Activated CD8-positive, alpha-beta T cell treated with anti-CD3 and anti-CD28 coated beads for 36 hours (primary cell): ENCODE measurements around the gene VPS35L. TPM values are rescaled to one million over a fixed set of nuclear protein-coding genes. Genes with fewer than 3 reads are reported as not detected.

Experiments used
- ATAC-seq: fragments of 200-7000 bp; cut with Tn5 transposase; one replicate; pipeline ENCODE4 v1.10.0; 2021; ENCODE audit warnings: mild to moderate bottlenecking, moderate library complexity
- CTCF ChIA-PET: fragments of 350-600 bp; sonication (Branson Sonifier 250); formaldehyde crosslinking; loops from one replicate; lab custom pipeline; 2021; ENCODE audit warnings: antibody characterized with exemption; lab: Charles Lee
- POLR2A ChIA-PET: fragments of 350-600 bp; sonication (Branson Sonifier 250); formaldehyde crosslinking; loops from one replicate; lab custom pipeline; 2021; ENCODE audit warnings: antibody characterized with exemption; lab: Charles Lee
- DNase-seq: peaks from one replicate; pipeline ENCODE4 v3.0.0-alpha.2; 2020
- H3K27ac Mint-ChIP-seq: one replicate; pipeline ENCODE4 v1.8.0; 2021; ENCODE audit warnings: mild to moderate bottlenecking, mixed read lengths
- H3K27me3 Mint-ChIP-seq: one replicate; pipeline ENCODE4 v1.8.0; 2021; ENCODE audit warnings: mixed read lengths
- H3K36me3 Mint-ChIP-seq: one replicate; pipeline ENCODE4 v1.8.0; 2021; ENCODE audit warnings: low read depth, mixed read lengths
- H3K4me1 Mint-ChIP-seq: one replicate; pipeline ENCODE4 v1.8.0; 2021; ENCODE audit warnings: low read depth, mixed read lengths
- H3K4me3 Mint-ChIP-seq: one replicate; pipeline ENCODE4 v1.8.0; 2021; ENCODE audit warnings: mild to moderate bottlenecking, moderate library complexity, mixed read lengths
- H3K9me3 Mint-ChIP-seq: one replicate; pipeline ENCODE4 v1.8.0; 2021; ENCODE audit warnings: mixed read lengths
- CTCF ChIP-seq: fragments of 200-600 bp; IDR thresholded peaks from one replicate; pipeline ENCODE4 v1.8.0; 2022; ENCODE audit warnings: antibody characterized with exemption, mild to moderate bottlenecking
- intact Hi-C: fragments of 100-400 bp; cut with micrococcal nuclease; formaldehyde crosslinking; loops from one replicate; pipeline ENCODE4 v1.10.0; 2022
- total RNA-seq, 2 experiments: library from RNA; stranded (reverse); gene quantifications; one replicate each; pipeline ENCODE4 v1.2.3, GENCODE V29; 2021

Gene VPS35L
- total RNA-seq, 2 experiments from 2014 or later: 32.1 to 34.8 TPM

GRCh38 chr16:19520861-19521331, 34.6 kb upstream of the VPS35L start:
- Mint-ChIP-seq H3K4me3 (peak overlapping the region; percentile 89), H3K4me1 (peaks cover 46% of the 10 kb centered on the region), H3K27me3 (no peaks in the 10 kb centered on the region), H3K9me3 (no peaks in the 10 kb centered on the region), H3K27ac (peak overlapping the region; percentile 89), H3K36me3 (peaks cover 18% of the 10 kb centered on the region)
- CTCF ChIA-PET: interaction anchor here (1.3 kb wide), 1 partner anchor 18 kb away, joined by 5 read pairs; no protein-coding TSS in a partner anchor
- intact Hi-C loops: no loop called here
- POLR2A ChIA-PET: interaction anchor here (1.8 kb wide), 1 partner anchor 34 kb away, joined by 5 read pairs; the partner anchor contains the start of gene VPS35L
- DNase-seq (peak; percentile 37), ATAC-seq (no peak)
- TF ChIP-seq CTCF: no peak

- POLR2A ChIA-PET: interaction anchor here (1.8 kb wide), 1 partner anchor 33 kb away, joined by 5 read pairs; the partner anchor contains the start of gene VPS35L
- intact Hi-C loops: no loop called here
- peaks cover 14% of the 10 kb centered on the region for H3K36me3 Mint-ChIP-seq
- H3K4me1 Mint-ChIP-seq: peaks cover 43% of the 10 kb centered on the region
- CTCF ChIA-PET: interaction anchor here (1.3 to 1.5 kb wide), 2 partner anchors 19 to 33 kb away, joined by 3 to 5 read pairs; no protein-coding TSS in a partner anchor
- H3K9me3 Mint-ChIP-seq: no peaks in the 10 kb centered on the region
- DNase-seq (peak; percentile 96), ATAC-seq (peak; percentile 80)
- peak; percentile 30 for TF ChIP-seq CTCF
- H3K4me3 Mint-ChIP-seq: peak within 1 kb of the TSS; percentile 89
- H3K27ac Mint-ChIP-seq: peak within 1 kb of the TSS; percentile 89
- H3K27me3 Mint-ChIP-seq: no peaks in the 10 kb centered on the region
Measured at GRCh38 chr16:19521471-19522396, 33.8 kb upstream of the VPS35L start, which contains the start of gene GDE1. GDE1 (minus strand) TSS chr16:19522098; CDS start chr16:19521964, 134 bp downstream.

GRCh38 chr16:19522397-19522732, 33.1 kb upstream of the VPS35L start:
- no peak for DNase-seq
- Mint-ChIP-seq H3K27ac (peak overlapping the region; percentile 89), H3K36me3 (peaks cover 7% of the 10 kb centered on the region), H3K4me3 (peak overlapping the region; percentile 89), H3K9me3 (no peaks in the 10 kb centered on the region), H3K4me1 (peaks cover 37% of the 10 kb centered on the region), H3K27me3 (no peaks in the 10 kb centered on the region)
- ChIA-PET POLR2A (no interaction called here), CTCF (interaction anchor here (1.5 kb wide), 1 partner anchor 32 kb away, joined by 3 read pairs; no protein-coding TSS in a partner anchor)
- no peak for TF ChIP-seq CTCF
- intact Hi-C loops: no loop called here
- no peak for ATAC-seq

GRCh38 chr16:19522760-19523159, 32.7 kb upstream of the VPS35L start:
- no peak for ATAC-seq
- H3K9me3 Mint-ChIP-seq: no peaks in the 10 kb centered on the region
- H3K4me1 Mint-ChIP-seq: peaks cover 33% of the 10 kb centered on the region
- H3K4me3 Mint-ChIP-seq: no peak overlapping the region
- ChIA-PET POLR2A (interaction anchor here (2.6 kb wide), 1 partner anchor 32 kb away, joined by 21 read pairs; the partner anchor contains the start of gene VPS35L), CTCF (interaction anchor here (1.5 kb wide), 1 partner anchor 32 kb away, joined by 3 read pairs; no protein-coding TSS in a partner anchor)
- H3K36me3 Mint-ChIP-seq: peaks cover 4% of the 10 kb centered on the region
- peak overlapping the region; percentile 89 for H3K27ac Mint-ChIP-seq
- intact Hi-C loops: no loop called here
- DNase-seq: no peak
- H3K27me3 Mint-ChIP-seq: no peaks in the 10 kb centered on the region
- TF ChIP-seq CTCF: no peak
